HCT116 (cell line): ENCODE data around the gene TRMU. TPM values are rescaled to one million over a fixed set of nuclear protein-coding genes. Genes with fewer than 3 reads are reported as not detected.

ENCODE experiments used
- ATAC-seq: fragments of 200-7000 bp; cut with Tn5 transposase; 2 replicates; pipeline ENCODE4 v1.9.1; 2020; ENCODE audit warnings: mild to moderate bottlenecking, moderate library complexity
- BruUV-seq: library from RNA; stranded (reverse); fragments of 400-500 nt; replicated peaks from 2 replicates; lab custom pipeline; 2021; lab: Mats Ljungman, UMichigan
- CTCF ChIA-PET: fragments of 300-600 bp; sonication (Branson Sonifier 250); formaldehyde crosslinking; loops from one replicate; lab custom pipeline; 2021; ENCODE audit warnings: antibody characterized with exemption; lab: Charles Lee
- POLR2A ChIA-PET: fragments of 300-600, 350-600 bp; sonication (Branson Sonifier 250); formaldehyde crosslinking; loops from one replicate; lab custom pipeline; 2021; ENCODE audit warnings: antibody characterized with exemption; lab: Charles Lee
- RAD21 ChIA-PET, 2 experiments: fragments of 300-600 bp; sonication (Branson Sonifier 250); formaldehyde crosslinking; loops; one replicate each; lab custom pipeline; 2023; ENCODE audit warnings: low total read pairs in 2 of 2; ENCODE audit not compliant: uncharacterized antibody in 2 of 2, unreplicated experiment in 2 of 2, low non-redundant PET in 1 of 2; lab: Charles Lee
- DNase-seq: peaks from one replicate; pipeline ENCODE4 v3.0.0-alpha.2; 2010; ENCODE audit warnings: low read depth, low spot score
- H2AFZ ChIP-seq: fragments of 200-600 bp; shearing (Covaris generic), sonication (generic); 2 replicates; pipeline ENCODE4 v1.6.1; 2017; ENCODE audit warnings: low read depth, mixed run types, mixed read lengths, antibody characterized with exemption, low read length; ENCODE audit not compliant: poor library complexity, severe bottlenecking
- H3K27ac ChIP-seq: 2 replicates; pipeline ENCODE4 v1.5.1; 2012; ENCODE audit warnings: low read depth, low read length
- H3K27me3 ChIP-seq: fragments of 200-600 bp; sonication (generic); 2 replicates; pipeline ENCODE4 v1.6.1; 2016; ENCODE audit warnings: mixed run types, low read length, mixed read lengths; ENCODE audit not compliant: insufficient read depth
- H3K36me3 ChIP-seq, 2 experiments: fragments of 200-500 bp in 1 of 2; fragments of 200-600 bp in 1 of 2; sonication (Bioruptor generic) in 1 of 2; sonication (generic) in 1 of 2; 2 replicates each; pipeline versions ENCODE4 v1.5.1 to v1.6.1; 2014 to 2016; ENCODE audit warnings: low read length in 2 of 2, inconsistent platforms in 1 of 2, mixed read lengths in 1 of 2, mixed run types in 1 of 2; ENCODE audit not compliant: insufficient read depth in 2 of 2, control insufficient read depth in 1 of 2
- H3K4me1 ChIP-seq, 2 experiments: fragments of 200-600 bp in 1 of 2; sonication (generic) in 1 of 2; 2 replicates each; pipeline versions ENCODE4 v1.5.1 to v1.6.1; 2012 to 2017; ENCODE audit warnings: low read length in 2 of 2, inconsistent platforms in 1 of 2, mild to moderate bottlenecking in 1 of 2, mixed read lengths in 1 of 2, mixed run types in 1 of 2, moderate library complexity in 1 of 2; ENCODE audit not compliant: insufficient read depth in 2 of 2, control insufficient read depth in 1 of 2
- H3K4me2 ChIP-seq: fragments of 200-600 bp; sonication (generic); 2 replicates; pipeline ENCODE4 v1.6.1; 2017; ENCODE audit warnings: mixed run types, low read length, mixed read lengths
- H3K4me3 ChIP-seq, 2 experiments: fragments of 200-600 bp in 1 of 2; sonication (generic) in 1 of 2; replicated peaks in 1 of 2; 2 replicates each; pipeline ENCODE4 v1.5.1; 2011 to 2016; ENCODE audit warnings: low read length in 2 of 2, control low read depth in 1 of 2, low read depth in 1 of 2, mild to moderate bottlenecking in 1 of 2, mixed read lengths in 1 of 2, mixed run types in 1 of 2
- H3K79me2 ChIP-seq: fragments of 200-600 bp; sonication (generic); 2 replicates; pipeline ENCODE4 v1.6.1; 2017; ENCODE audit warnings: mild to moderate bottlenecking, mixed run types, low read length, moderate library complexity, mixed read lengths; ENCODE audit not compliant: insufficient read depth
- H3K9ac ChIP-seq: fragments of 200-600 bp; sonication (generic); 2 replicates; pipeline ENCODE4 v1.6.1; 2016; ENCODE audit warnings: low read length, mixed read lengths
- H3K9me2 ChIP-seq: fragments of 200-600 bp; sonication (generic), shearing (Covaris generic); 2 replicates; pipeline ENCODE4 v1.6.1; 2017; ENCODE audit warnings: mixed run types, mild to moderate bottlenecking, moderate library complexity; ENCODE audit not compliant: insufficient read depth
- H3K9me3 ChIP-seq, 2 experiments: fragments of 200-500 bp in 1 of 2; fragments of 200-600 bp in 1 of 2; sonication (Bioruptor generic) in 1 of 2; sonication (generic) in 1 of 2; 2 replicates each; pipeline ENCODE4 v1.6.1; 2014 to 2017; ENCODE audit warnings: low read length in 2 of 2, mixed read lengths in 2 of 2, inconsistent platforms in 1 of 2, low read depth in 1 of 2, mild to moderate bottlenecking in 1 of 2, mixed run types in 1 of 2, moderate library complexity in 1 of 2; ENCODE audit not compliant: control insufficient read depth in 1 of 2, insufficient read depth in 1 of 2
- H4K20me1 ChIP-seq: fragments of 200-600 bp; sonication (generic), shearing (Covaris generic); 2 replicates; pipeline ENCODE4 v1.6.1; 2017; ENCODE audit warnings: mixed run types, mild to moderate bottlenecking, moderate library complexity; ENCODE audit not compliant: insufficient read depth
- ATF3 ChIP-seq: IDR thresholded peaks from 2 replicates; pipeline ENCODE4 v1.6.1; 2012
- CBX3 ChIP-seq: IDR thresholded peaks from 2 replicates; pipeline ENCODE4 v1.6.1; 2012; ENCODE audit warnings: low read depth
- CEBPB ChIP-seq: IDR thresholded peaks from 2 replicates; pipeline ENCODE4 v1.6.1; 2012; ENCODE audit warnings: low read depth
- CTCF ChIP-seq, 3 experiments: fragments of 200-600 bp in 1 of 3; sonication (generic) in 1 of 3; IDR thresholded peaks in 2 of 3; conservative IDR thresholded peaks in 1 of 3; 2 replicates each; pipeline ENCODE4 v1.5.1; 2012 to 2017; ENCODE audit warnings: low read depth in 2 of 3, low read length in 2 of 3, antibody characterized with exemption in 1 of 3, borderline replicate concordance in 1 of 3, control low read depth in 1 of 3, mild to moderate bottlenecking in 1 of 3, mixed read lengths in 1 of 3, mixed run types in 1 of 3, moderate library complexity in 1 of 3; ENCODE audit not compliant: insufficient read depth in 1 of 3
- EGR1 ChIP-seq: IDR thresholded peaks from 2 replicates; pipeline ENCODE4 v1.6.1; 2012; ENCODE audit warnings: low read depth
- FOSL1 ChIP-seq: IDR thresholded peaks from 2 replicates; pipeline ENCODE4 v1.6.1; 2012; ENCODE audit warnings: low read depth
- JUND ChIP-seq: IDR thresholded peaks from 2 replicates; pipeline ENCODE4 v1.6.1; 2012
- POLR2AphosphoS5 ChIP-seq: IDR thresholded peaks from 2 replicates; pipeline ENCODE4 v1.6.1; 2011; ENCODE audit warnings: mild to moderate bottlenecking, low read depth, low read length, moderate library complexity
- REST ChIP-seq: IDR thresholded peaks from 2 replicates; pipeline ENCODE4 v1.6.1; 2012; ENCODE audit warnings: low read depth
- SIN3A ChIP-seq: IDR thresholded peaks from 2 replicates; pipeline ENCODE4 v1.6.1; 2012; ENCODE audit warnings: low read depth
- ZNF274 ChIP-seq: fragments of 200-500 bp; sonication (Bioruptor generic); IDR thresholded peaks from 2 replicates; pipeline ENCODE4 v1.6.1; 2014; ENCODE audit warnings: mild to moderate bottlenecking, low read depth, low read length, inconsistent platforms
- intact Hi-C: fragments of 100-400 bp; cut with micrococcal nuclease; formaldehyde crosslinking; loops from 2 replicates; pipeline ENCODE4 v1.10.0; 2022
- total RNA-seq: library from RNA; stranded (reverse); gene quantifications from one replicate; pipeline ENCODE4 v1.2.1, GENCODE V29; 2021; ENCODE audit not compliant: unreplicated experiment

Gene TRMU
- total RNA-seq, 1 experiment from 2014 or later, result 65.4 TPM

GRCh38 chr22:46351767-46352166 lies 16.3 kb downstream of the TRMU start:
- DNase-seq (no peak), ATAC-seq (no peak)
- no peak overlapping the region for H2AFZ ChIP-seq
- H3K9ac ChIP-seq, result no peak overlapping the region
- H3K27ac ChIP-seq, result no peak overlapping the region
- H3K9me3 ChIP-seq, result no peaks in the 10 kb centered on the region
- no peak overlapping the region for H3K4me3 ChIP-seq
- BruUV-seq, result no TSS peak
- H3K36me3 ChIP-seq, result peaks cover 39 to 52% of the 10 kb centered on the region in 2 experiments
- ChIA-PET RAD21 (no interaction called here), CTCF (no interaction called here), POLR2A (no interaction called here)
- intact Hi-C loops, result no loop called here
- TF ChIP-seq EGR1 (no peak), POLR2AphosphoS5 (no peak), CEBPB (no peak), ZNF274 (no peak), ATF3 (no peak), FOSL1 (no peak), JUND (no peak), CBX3 (no peak), SIN3A (no peak), REST (no peak), CTCF (IDR thresholded peaks at IDR 0.05 in 2 of 3, conservative IDR thresholded peaks at IDR 0.05 in 1 of 3; ENCODE audit: borderline replicate concordance in 1 of 3, insufficient read depth in 1 of 3, low read depth in 2 of 3, low read length in 2 of 3) (no peak)
- no peak overlapping the region for H3K4me2 ChIP-seq
- peaks cover 6% of the 10 kb centered on the region; the same call in 1 of the 2 replicates for H4K20me1 ChIP-seq
- no peaks in the 10 kb centered on the region for H3K27me3 ChIP-seq
- no peaks in the 10 kb centered on the region for H3K9me2 ChIP-seq
- H3K4me1 ChIP-seq, result peaks cover 13 to 14% of the 10 kb centered on the region in 2 experiments
- peaks cover 21% of the 10 kb centered on the region; the same call in 1 of the 2 replicates for H3K79me2 ChIP-seq
